HG03196 (cell line): Measurements from ENCODE around the gene INO80.
"Not testable (repeated sequence)": the region's sequence is repeated elsewhere in the genome, so short reads cannot be mapped to it uniquely, and the experiment has no call there.

Experiments used
- ATAC-seq: cut with Tn5 transposase; IDR thresholded peaks from one replicate; pipeline ENCODE4 v1.9.1; 2021; ENCODE audit not compliant: unreplicated experiment

Gene INO80

DNA sequence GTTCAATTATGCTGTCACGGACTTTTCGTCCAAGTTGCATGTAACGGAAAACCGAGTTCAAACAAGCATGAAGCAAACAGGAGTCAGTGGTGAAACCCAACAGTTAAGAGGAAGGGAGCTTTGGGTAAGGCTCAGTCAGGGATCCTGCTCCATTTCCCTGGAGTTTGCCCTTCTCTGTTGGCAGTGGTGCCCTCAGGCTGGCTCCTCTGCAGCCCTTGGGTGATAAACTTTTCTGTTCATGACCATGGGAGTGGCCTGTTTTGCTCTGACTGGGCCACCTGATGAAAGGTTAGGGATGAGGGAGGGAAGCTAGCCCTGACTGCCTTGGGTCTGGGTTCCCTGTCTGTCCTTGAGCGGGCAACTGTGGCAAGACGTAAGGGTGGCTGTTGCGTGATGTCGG, 146.7 kb downstream of the INO80 start:
- ATAC-seq: no peak

GRCh38 chr15:40968290-40969085, 147.6 kb downstream of the INO80 start:
- ATAC-seq: no peak

GRCh38 chr15:40964634-40965033, 151.4 kb downstream of the INO80 start:
- no peak for ATAC-seq

GRCh38 chr15:40964006-40964405, 152.1 kb downstream of the INO80 start:
- ATAC-seq: no peak

DNA sequence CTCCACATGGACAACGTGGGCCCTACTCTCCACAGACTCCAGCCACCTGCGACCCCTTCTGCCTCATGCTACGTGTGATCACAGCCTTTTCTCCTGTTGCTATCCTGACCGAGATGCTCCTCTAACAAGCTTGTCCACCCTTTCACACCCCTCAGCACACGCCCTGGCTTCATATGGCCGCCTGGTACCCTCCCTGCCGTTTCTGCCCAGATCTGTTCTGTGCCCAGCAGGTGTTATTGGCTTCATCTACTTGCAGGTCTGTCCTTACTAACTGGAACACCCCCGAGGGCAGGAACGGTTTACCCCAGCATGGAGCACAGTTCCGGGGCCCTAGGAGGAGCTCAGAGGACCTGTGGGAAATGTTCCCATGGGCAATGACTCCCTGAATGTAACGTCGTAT, 152.9 kb downstream of the INO80 start:
- no peak for ATAC-seq

DNA sequence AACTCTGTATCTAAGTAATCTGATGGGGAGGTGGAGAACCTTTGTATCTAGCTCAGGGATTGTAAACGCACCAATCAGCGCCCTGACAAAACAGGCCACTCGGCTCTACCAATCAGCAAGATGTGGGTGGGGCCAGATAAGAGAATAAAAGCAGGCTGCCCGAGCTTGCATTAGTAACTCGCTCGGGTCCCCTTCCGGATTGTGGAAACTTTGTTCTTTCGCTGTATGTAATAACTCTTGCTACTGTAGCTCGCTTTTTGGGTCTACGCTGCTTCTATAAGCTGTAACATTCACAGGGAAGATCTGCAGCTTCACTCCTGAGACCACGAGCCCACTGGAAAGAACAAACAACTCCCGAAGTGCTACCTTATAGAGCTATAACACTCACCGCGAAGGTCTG, 153.8 kb downstream of the INO80 start:
- not testable (repeated sequence) for ATAC-seq

DNA sequence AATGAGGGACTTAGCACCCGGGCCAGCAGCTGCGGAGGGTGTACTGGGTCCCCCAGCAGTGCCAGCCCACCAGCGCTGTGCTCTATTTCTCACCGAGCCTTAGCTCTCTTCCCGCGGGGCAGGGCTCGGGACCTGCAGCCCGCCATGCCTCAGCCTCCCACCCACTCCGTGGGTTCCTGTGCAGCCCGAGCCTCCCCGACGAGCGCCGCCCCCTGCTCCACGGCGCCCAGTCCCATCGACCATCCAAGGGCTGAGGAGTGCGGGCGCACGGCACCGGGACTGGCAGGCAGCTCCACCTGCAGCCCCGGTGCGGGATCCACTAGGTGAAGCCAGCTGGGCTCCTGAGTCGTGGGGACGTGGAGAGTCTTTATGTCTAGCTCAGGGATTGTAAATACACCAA, 154.3 kb downstream of the INO80 start:
- not testable (repeated sequence) for ATAC-seq

- ATAC-seq: no peak
Measured at GRCh38 chr15:40960925-40961324, 155.2 kb downstream of the INO80 start.

GRCh38 chr15:40960151-40960885, 155.8 kb downstream of the INO80 start:
- no peak for ATAC-seq

DNA sequence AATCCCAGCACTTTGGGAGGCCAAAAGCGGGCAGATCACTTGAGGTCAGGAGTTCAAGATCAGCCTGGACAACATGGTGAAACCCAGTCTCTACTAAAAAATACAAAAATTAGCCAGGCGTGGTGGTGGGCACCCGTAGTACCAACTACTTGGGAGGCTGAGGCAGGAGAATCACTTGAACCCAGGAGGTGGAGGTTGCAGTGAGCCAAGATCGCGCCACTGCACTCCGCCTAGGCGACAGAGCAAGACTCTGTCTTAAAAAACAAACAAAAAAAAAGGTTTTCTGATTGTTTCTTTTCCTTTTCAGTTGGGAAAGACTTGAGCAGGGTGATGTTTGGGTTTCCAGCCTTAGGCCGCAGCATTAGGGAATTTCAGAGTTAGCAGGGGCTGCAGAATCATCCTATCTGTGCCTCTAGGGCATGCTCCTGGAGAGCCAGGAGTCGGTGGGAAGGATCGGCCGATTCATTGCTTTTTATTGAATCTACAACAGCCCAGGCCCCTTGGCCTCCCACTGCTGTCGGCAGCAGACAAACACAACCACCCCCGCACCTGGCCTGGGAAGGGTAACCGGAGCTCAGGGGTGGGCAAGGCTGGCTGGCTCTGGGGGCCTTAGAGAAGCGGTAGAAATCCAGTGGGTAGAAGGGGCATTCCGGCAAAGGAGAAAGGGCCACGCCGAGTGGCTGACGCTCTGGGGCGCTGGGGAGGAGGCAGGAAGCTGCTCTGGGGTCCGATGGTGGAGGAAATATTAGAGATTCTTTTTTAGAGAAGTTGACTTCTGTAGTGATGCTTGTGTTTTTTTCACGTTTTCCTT, 156.5 kb downstream of the INO80 start:
- no peak for ATAC-seq

GRCh38 chr15:40958723-40959122, 157.4 kb downstream of the INO80 start:
- no peak for ATAC-seq

- no peak for ATAC-seq
Measured at GRCh38 chr15:40958146-40958545, 157.9 kb downstream of the INO80 start.

GRCh38 chr15:40957581-40958051, 158.5 kb downstream of the INO80 start:
- ATAC-seq: no peak

GRCh38 chr15:40957041-40957555, 159.0 kb downstream of the INO80 start:
- ATAC-seq: no peak

- ATAC-seq: no peak
Measured at GRCh38 chr15:40956541-40956982, 159.5 kb downstream of the INO80 start.

- no peak for ATAC-seq
Measured at GRCh38 chr15:40955930-40956540, 160.0 kb downstream of the INO80 start.

DNA sequence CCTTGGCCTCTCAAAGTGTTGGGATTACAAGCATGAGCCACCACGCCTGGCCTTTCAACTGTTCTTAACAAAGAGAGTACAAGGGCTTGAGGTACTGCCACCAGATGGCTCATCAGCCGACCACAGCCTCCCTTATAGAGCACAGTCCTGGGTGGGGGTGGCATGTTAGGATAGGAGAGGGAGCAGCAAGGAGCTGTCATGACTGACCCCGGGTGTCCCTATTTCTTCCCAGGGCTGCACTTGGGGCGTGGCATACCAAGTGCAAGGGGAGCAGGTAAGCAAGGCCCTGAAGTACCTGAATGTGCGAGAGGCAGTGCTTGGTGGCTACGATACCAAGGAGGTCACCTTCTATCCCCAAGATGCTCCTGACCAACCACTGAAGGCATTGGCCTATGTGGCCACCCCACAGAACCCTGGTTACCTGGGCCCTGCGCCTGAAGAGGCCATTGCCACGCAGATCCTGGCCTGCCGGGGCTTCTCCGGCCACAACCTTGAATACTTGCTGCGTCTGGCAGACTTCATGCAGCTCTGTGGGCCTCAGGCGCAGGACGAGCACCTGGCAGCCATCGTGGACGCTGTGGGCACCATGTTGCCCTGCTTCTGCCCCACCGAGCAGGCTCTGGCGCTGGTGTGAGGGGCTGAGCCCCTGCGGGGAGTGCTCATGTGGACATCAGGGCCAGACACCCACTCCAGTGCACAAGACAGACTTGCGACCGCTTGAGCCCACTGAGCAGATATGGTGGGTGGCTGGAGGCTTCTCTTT, 160.8 kb downstream of the INO80 start:
- no peak for ATAC-seq

GRCh38 chr15:40954158-40954848, 161.8 kb downstream of the INO80 start:
- ATAC-seq: not testable (repeated sequence)

- no peak for ATAC-seq
Measured at GRCh38 chr15:40953713-40954074, 162.4 kb downstream of the INO80 start.
